Measurements from ENCODE around the gene COQ4.

COQ4 gene

GRCh38 chr9:128349125-128349524, 26.5 kb downstream of the COQ4 start:
- no peak for DNase-seq (ENCODE audit: insufficient read length)
- no peak for FAIRE-seq
- TF ChIP-seq TAF1 (IDR thresholded peaks at IDR 0.05; ENCODE audit: borderline replicate concordance, low read depth, low read length) (no peak), POLR2A (IDR thresholded peaks at IDR 0.05; ENCODE audit: low read depth, low read length) (no peak), POLR2AphosphoS5 (IDR thresholded peaks at IDR 0.05; ENCODE audit: low read depth, low read length) (no peak)

GRCh38 chr9:128349772-128350171, 27.1 kb downstream of the COQ4 start:
- TF ChIP-seq TAF1 (IDR thresholded peaks at IDR 0.05; ENCODE audit: borderline replicate concordance, low read depth, low read length), result no peak
- TF ChIP-seq POLR2AphosphoS5 (IDR thresholded peaks at IDR 0.05; ENCODE audit: low read depth, low read length), result no peak
- TF ChIP-seq POLR2A (IDR thresholded peaks at IDR 0.05; ENCODE audit: low read depth, low read length), result no peak
- DNase-seq (ENCODE audit: insufficient read length), result no peak

GRCh38 chr9:128355451-128355850, 32.8 kb downstream of the COQ4 start:
- DNase-seq (ENCODE audit: insufficient read length), result no peak
- TF ChIP-seq POLR2A (IDR thresholded peaks at IDR 0.05; ENCODE audit: low read depth, low read length) (no peak), TAF1 (IDR thresholded peaks at IDR 0.05; ENCODE audit: borderline replicate concordance, low read depth, low read length) (no peak), POLR2AphosphoS5 (IDR thresholded peaks at IDR 0.05; ENCODE audit: low read depth, low read length) (no peak)
- FAIRE-seq, result no peak

More at GRCh38 chr9:128349772-128350171, 27.1 kb downstream of the COQ4 start:
- no peak for FAIRE-seq

DNA sequence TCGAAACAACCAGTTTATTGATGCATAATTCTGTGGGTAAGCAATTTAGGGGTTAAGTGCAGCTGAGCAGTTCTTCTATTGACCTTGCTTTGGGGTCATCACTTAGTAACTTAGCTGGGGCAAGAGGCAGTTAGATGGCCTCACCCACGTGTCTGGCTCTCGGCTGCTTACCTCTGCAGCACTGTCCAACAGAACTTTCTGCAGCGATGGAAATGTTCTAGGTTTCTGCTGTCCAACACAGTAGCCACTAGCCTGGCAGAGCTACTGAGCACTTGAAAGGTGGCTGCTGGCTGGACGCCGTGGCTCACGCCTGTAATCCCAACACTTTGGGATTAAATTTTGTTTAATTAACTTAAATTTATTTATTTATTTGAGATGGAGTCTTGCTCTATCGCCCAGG, 35.5 kb downstream of the COQ4 start:
- TF ChIP-seq POLR2A (IDR thresholded peaks at IDR 0.05; ENCODE audit: low read depth, low read length), result no peak
- TF ChIP-seq TAF1 (IDR thresholded peaks at IDR 0.05; ENCODE audit: borderline replicate concordance, low read depth, low read length), result no peak
- no peak for TF ChIP-seq POLR2AphosphoS5 (IDR thresholded peaks at IDR 0.05; ENCODE audit: low read depth, low read length)
- DNase-seq (ENCODE audit: insufficient read length), result no peak
- no peak for FAIRE-seq

GRCh38 chr9:128358861-128359260, 36.2 kb downstream of the COQ4 start:
- TF ChIP-seq TAF1 (IDR thresholded peaks at IDR 0.05; ENCODE audit: borderline replicate concordance, low read depth, low read length) (no peak), POLR2A (IDR thresholded peaks at IDR 0.05; ENCODE audit: low read depth, low read length) (no peak), POLR2AphosphoS5 (IDR thresholded peaks at IDR 0.05; ENCODE audit: low read depth, low read length) (no peak)
- DNase-seq (ENCODE audit: insufficient read length) (no peak), FAIRE-seq (no peak)

- no peak for DNase-seq (ENCODE audit: insufficient read length)
- no peak for TF ChIP-seq POLR2AphosphoS5 (IDR thresholded peaks at IDR 0.05; ENCODE audit: low read depth, low read length)
- TF ChIP-seq TAF1 (IDR thresholded peaks at IDR 0.05; ENCODE audit: borderline replicate concordance, low read depth, low read length), result no peak
- TF ChIP-seq POLR2A (IDR thresholded peaks at IDR 0.05; ENCODE audit: low read depth, low read length), result no peak
- no peak for FAIRE-seq
These were observed 38.2 kb downstream of the COQ4 start for GRCh38 chr9:128360826-128361225.

DNA sequence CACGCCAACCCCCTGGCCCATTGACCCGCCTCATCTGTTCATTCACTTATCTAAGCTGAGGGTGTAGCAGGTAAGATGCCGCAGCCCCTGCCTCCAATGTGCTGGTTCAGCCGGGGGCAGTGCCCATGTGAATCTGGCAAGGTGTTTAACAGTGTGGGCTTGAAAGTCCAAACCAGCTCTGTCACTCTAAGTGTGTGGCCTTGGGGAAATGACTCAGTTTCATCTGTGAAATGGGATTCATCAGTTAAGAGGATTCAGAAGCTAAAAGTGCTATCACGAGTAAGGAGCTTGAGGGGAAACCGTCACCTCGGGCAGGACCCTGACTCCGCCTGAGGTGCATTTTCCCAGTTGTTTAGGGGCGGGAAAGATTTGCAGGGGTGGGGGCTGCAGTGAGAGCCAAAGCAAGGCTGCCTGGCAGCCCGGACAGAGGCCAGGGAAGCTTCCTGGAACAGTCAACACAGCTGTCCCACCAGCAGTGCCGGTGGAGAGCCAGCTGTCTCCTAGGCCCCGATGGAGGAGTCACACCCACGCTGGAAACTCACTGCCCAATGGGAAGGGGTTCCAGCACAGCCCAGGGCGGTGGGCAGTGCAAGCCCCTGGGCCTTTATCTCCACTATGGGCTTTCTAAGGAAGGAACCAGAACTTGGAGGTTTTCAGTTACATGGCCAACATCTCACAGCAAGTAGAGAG, 38.8 kb downstream of the COQ4 start:
- no peak for TF ChIP-seq POLR2A (IDR thresholded peaks at IDR 0.05; ENCODE audit: low read depth, low read length)
- no peak for TF ChIP-seq POLR2AphosphoS5 (IDR thresholded peaks at IDR 0.05; ENCODE audit: low read depth, low read length)
- no peak for TF ChIP-seq TAF1 (IDR thresholded peaks at IDR 0.05; ENCODE audit: borderline replicate concordance, low read depth, low read length)
- FAIRE-seq (no peak), DNase-seq (ENCODE audit: insufficient read length) (no peak)

- TF ChIP-seq TAF1 (IDR thresholded peaks at IDR 0.05; ENCODE audit: borderline replicate concordance, low read depth, low read length), result no peak
- no peak; the same call in 1 of the 2 replicates for TF ChIP-seq POLR2A (IDR thresholded peaks at IDR 0.05; ENCODE audit: low read depth, low read length)
- no peak for TF ChIP-seq POLR2AphosphoS5 (IDR thresholded peaks at IDR 0.05; ENCODE audit: low read depth, low read length)
- peak; percentile 82 for FAIRE-seq
- peak; percentile 77 for DNase-seq (ENCODE audit: insufficient read length)
These were observed 39.5 kb downstream of the COQ4 start for GRCh38 chr9:128361986-128362646.

DNA sequence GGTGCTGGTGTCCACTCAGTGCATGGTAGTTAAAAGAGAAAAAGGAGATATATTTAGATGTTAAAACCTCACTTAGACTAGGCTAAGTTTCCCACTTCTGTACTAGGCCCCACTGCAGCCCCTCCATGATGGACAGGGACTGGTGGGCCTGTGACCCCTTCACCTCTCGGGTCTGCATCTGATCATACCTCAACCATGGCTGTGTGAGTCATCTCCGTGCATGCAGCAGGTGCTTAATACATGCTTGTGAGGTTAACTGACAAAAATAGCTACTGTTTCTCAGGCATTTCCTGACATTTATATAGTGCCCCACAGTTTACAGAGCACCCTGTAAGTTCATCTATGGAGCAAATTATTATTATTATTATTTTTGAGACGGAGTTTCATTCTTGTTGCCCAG, 40.1 kb downstream of the COQ4 start:
- TF ChIP-seq POLR2AphosphoS5 (IDR thresholded peaks at IDR 0.05; ENCODE audit: low read depth, low read length) (no peak), POLR2A (IDR thresholded peaks at IDR 0.05; ENCODE audit: low read depth, low read length) (no peak), TAF1 (IDR thresholded peaks at IDR 0.05; ENCODE audit: borderline replicate concordance, low read depth, low read length) (no peak)
- FAIRE-seq (no peak), DNase-seq (ENCODE audit: insufficient read length) (no peak)

DNA sequence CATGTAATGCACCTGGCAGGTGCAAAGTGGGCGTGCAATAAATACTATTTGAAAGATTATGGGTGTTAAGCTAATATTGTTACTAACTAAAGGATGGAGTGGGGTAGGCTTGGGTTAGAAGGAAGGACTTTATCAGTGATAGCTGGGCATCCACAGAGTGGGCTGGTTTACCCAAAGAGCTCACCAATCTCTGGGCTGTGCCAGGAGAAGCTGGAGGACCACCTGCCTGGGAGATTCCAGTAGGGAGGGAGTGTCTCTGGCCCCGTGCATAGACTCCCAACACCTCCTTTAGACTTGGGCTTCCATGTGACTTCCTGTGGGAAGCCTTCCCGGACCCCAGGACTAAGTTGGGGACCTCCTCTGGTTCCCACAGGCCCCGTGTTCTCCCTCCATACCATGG, 42.9 kb downstream of the COQ4 start:
- no peak for TF ChIP-seq POLR2A (IDR thresholded peaks at IDR 0.05; ENCODE audit: low read depth, low read length)
- TF ChIP-seq POLR2AphosphoS5 (IDR thresholded peaks at IDR 0.05; ENCODE audit: low read depth, low read length), result no peak
- no peak for TF ChIP-seq TAF1 (IDR thresholded peaks at IDR 0.05; ENCODE audit: borderline replicate concordance, low read depth, low read length)
- DNase-seq (ENCODE audit: insufficient read length) (no peak), FAIRE-seq (no peak)

DNA sequence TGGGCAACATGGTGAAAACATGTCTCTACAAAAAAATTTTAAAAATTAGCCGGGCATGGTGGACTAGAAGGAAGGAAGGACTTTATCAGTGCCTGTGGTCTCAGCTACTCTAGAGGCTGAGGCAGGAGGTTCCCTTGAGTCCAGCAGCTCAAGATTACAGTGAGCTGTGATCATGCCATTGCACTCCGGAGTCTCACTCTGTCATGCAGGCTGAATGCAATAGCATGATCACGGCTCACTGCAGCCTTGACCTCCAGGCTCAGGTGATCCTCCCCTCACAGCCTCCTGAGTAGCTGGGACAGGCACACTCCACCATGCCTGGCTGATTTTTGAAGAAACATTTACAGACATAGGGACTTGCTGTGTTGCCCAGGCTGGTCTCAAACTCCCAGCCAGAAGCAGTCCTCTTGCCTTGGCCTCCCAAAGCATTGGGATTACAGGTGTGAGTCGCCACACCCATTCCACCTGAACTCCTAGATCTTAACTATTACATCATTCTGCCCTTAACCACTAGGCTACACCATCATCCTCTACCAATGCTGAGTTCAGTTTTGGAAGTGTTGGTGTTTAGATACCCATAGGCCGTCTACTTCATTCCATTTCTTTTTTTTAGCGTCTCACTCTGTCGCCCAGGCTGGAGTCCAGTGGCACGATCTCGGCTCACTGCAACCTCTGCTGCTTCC, 46.5 kb downstream of the COQ4 start:
- TF ChIP-seq POLR2A (IDR thresholded peaks at IDR 0.05; ENCODE audit: low read depth, low read length) (no peak), TAF1 (IDR thresholded peaks at IDR 0.05; ENCODE audit: borderline replicate concordance, low read depth, low read length) (no peak), POLR2AphosphoS5 (IDR thresholded peaks at IDR 0.05; ENCODE audit: low read depth, low read length) (no peak)
- DNase-seq (ENCODE audit: insufficient read length), result no peak
- FAIRE-seq, result no peak

Data from GM12892 (cell line).